Measurements from ENCODE around the gene DCC. TPM values are rescaled to one million over a fixed set of nuclear protein-coding genes. Genes with fewer than 3 reads are reported as not detected.

Gene DCC
- total RNA-seq, 1 experiment from 2014 or later = not detected

GRCh38 chr18:52682260-52682659, 342.3 kb downstream of the DCC start:
- DNase-seq (ENCODE audit: low read depth) = no peak

- DNase-seq (ENCODE audit: low read depth) = no peak
Measured at GRCh38 chr18:52685316-52685715, 345.3 kb downstream of the DCC start.

GRCh38 chr18:52691841-52692240, 351.8 kb downstream of the DCC start:
- no peak for DNase-seq (ENCODE audit: low read depth)

GRCh38 chr18:52694804-52695203, 354.8 kb downstream of the DCC start:
- no peak for DNase-seq (ENCODE audit: low read depth)

- no peak for DNase-seq (ENCODE audit: low read depth)
Measured at GRCh38 chr18:52700116-52700515, 360.1 kb downstream of the DCC start.

GRCh38 chr18:52700816-52701215, 360.8 kb downstream of the DCC start:
- DNase-seq (ENCODE audit: low read depth) = no peak

- no peak for DNase-seq (ENCODE audit: low read depth)
Measured at GRCh38 chr18:52701219-52701935, 361.4 kb downstream of the DCC start.

GRCh38 chr18:52715421-52715820, 375.4 kb downstream of the DCC start:
- DNase-seq (ENCODE audit: low read depth) = no peak

- no peak for DNase-seq (ENCODE audit: low read depth)
Measured at GRCh38 chr18:52715991-52716390, 376.0 kb downstream of the DCC start.

- DNase-seq (ENCODE audit: low read depth) = peak; percentile 5
Measured at GRCh38 chr18:52716973-52717372, 377.0 kb downstream of the DCC start.

GRCh38 chr18:52722904-52723303, 382.9 kb downstream of the DCC start:
- no peak for DNase-seq (ENCODE audit: low read depth)

GRCh38 chr18:52723550-52723970, 383.6 kb downstream of the DCC start:
- no peak for DNase-seq (ENCODE audit: low read depth)

GRCh38 chr18:52730972-52731619, 391.1 kb downstream of the DCC start:
- no peak for DNase-seq (ENCODE audit: low read depth)

GRCh38 chr18:52738946-52739345, 398.9 kb downstream of the DCC start:
- DNase-seq (ENCODE audit: low read depth) = no peak

GRCh38 chr18:52746986-52747385, 407.0 kb downstream of the DCC start:
- DNase-seq (ENCODE audit: low read depth) = no peak

GRCh38 chr18:52747869-52748268, 407.9 kb downstream of the DCC start:
- no peak for DNase-seq (ENCODE audit: low read depth)

GRCh38 chr18:52748343-52748742, 408.3 kb downstream of the DCC start:
- DNase-seq (ENCODE audit: low read depth) = no peak

GRCh38 chr18:52749542-52749941, 409.5 kb downstream of the DCC start:
- DNase-seq (ENCODE audit: low read depth) = no peak

- DNase-seq (ENCODE audit: low read depth) = no peak
Measured at GRCh38 chr18:52750995-52751394, 411.0 kb downstream of the DCC start.

GRCh38 chr18:52764316-52764715, 424.3 kb downstream of the DCC start:
- DNase-seq (ENCODE audit: low read depth) = no peak

GRCh38 chr18:52766002-52766545, 426.1 kb downstream of the DCC start:
- DNase-seq (ENCODE audit: low read depth) = no peak

GRCh38 chr18:52781113-52781512, 441.1 kb downstream of the DCC start:
- no peak for DNase-seq (ENCODE audit: low read depth)

GRCh38 chr18:52791321-52791720, 451.3 kb downstream of the DCC start:
- no peak for DNase-seq (ENCODE audit: low read depth)
